Activated naive CD8-positive, alpha-beta T cell treated with anti-CD3 and anti-CD28 coated beads for 36 hours (primary cell): ENCODE results near the gene SCAND1. TPM values are rescaled to one million over a fixed set of nuclear protein-coding genes. Genes with fewer than 3 reads are reported as not detected.

Experiments
- DNase-seq: peaks from one replicate; pipeline ENCODE4 v3.0.0; 2021
- H3K27ac Mint-ChIP-seq: one replicate; pipeline ENCODE4 v1.8.0; 2022; ENCODE audit warnings: mild to moderate bottlenecking, moderate library complexity, mixed read lengths
- H3K27me3 Mint-ChIP-seq: one replicate; pipeline ENCODE4 v1.8.0; 2022; ENCODE audit warnings: mild to moderate bottlenecking, mixed read lengths
- H3K36me3 Mint-ChIP-seq: one replicate; pipeline ENCODE4 v1.8.0; 2021; ENCODE audit warnings: mild to moderate bottlenecking, mixed read lengths
- H3K4me1 Mint-ChIP-seq: one replicate; pipeline ENCODE4 v1.8.0; 2021; ENCODE audit warnings: mixed read lengths
- H3K4me3 Mint-ChIP-seq: one replicate; pipeline ENCODE4 v1.8.0; 2022; ENCODE audit warnings: mild to moderate bottlenecking, moderate library complexity, mixed read lengths
- H3K9me3 Mint-ChIP-seq: one replicate; pipeline ENCODE4 v1.8.0; 2022; ENCODE audit warnings: mixed read lengths
- total RNA-seq, 2 experiments: library from RNA; stranded (reverse); gene quantifications; one replicate each; pipeline ENCODE4 v1.2.3, GENCODE V29; 2021

SCAND1 gene
- total RNA-seq, 2 experiments from 2014 or later, result 47.4 to 47.8 TPM

GRCh38 chr20:35942243-35942642 is 12.1 kb downstream of the SCAND1 start:
- H3K27ac Mint-ChIP-seq, result peak overlapping the region; percentile 43
- DNase-seq, result no peak
- no peaks in the 10 kb centered on the region for H3K4me1 Mint-ChIP-seq
- no peaks in the 10 kb centered on the region for H3K27me3 Mint-ChIP-seq
- H3K36me3 Mint-ChIP-seq, result peaks cover 14% of the 10 kb centered on the region
- no peak overlapping the region for H3K4me3 Mint-ChIP-seq
- no peaks in the 10 kb centered on the region for H3K9me3 Mint-ChIP-seq

GRCh38 chr20:35941620-35942019 is 12.7 kb downstream of the SCAND1 start:
- no peaks in the 10 kb centered on the region for H3K27me3 Mint-ChIP-seq
- H3K27ac Mint-ChIP-seq, result no peak overlapping the region
- peaks cover 14% of the 10 kb centered on the region for H3K36me3 Mint-ChIP-seq
- no peaks in the 10 kb centered on the region for H3K4me1 Mint-ChIP-seq
- no peak for DNase-seq
- H3K4me3 Mint-ChIP-seq, result no peak overlapping the region
- H3K9me3 Mint-ChIP-seq, result no peaks in the 10 kb centered on the region

DNA sequence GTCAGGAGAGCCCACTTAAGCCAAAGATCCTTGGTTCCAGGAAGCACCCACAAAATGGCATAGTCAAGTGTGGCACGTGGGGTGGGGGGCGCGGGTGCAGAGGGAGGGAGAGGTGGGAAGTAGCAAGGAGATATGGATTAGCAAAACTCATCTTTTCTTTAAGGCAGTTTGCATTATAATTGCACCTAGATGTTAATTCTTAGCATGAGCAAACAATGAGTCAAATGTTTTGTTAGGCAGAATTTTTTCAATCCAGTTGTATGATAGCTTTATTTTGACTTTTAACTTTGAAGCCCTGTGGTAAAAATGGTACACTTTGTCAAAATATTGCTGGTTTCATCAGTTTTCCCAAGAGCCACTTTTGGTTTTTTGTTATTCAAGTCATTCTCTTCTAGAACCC is 15.0 kb downstream of the SCAND1 start:
- Mint-ChIP-seq H3K4me1 (peaks cover 8% of the 10 kb centered on the region), H3K27ac (no peak overlapping the region), H3K9me3 (no peaks in the 10 kb centered on the region), H3K27me3 (no peaks in the 10 kb centered on the region), H3K4me3 (no peak overlapping the region), H3K36me3 (peaks cover 18% of the 10 kb centered on the region)
- DNase-seq, result no peak

DNA sequence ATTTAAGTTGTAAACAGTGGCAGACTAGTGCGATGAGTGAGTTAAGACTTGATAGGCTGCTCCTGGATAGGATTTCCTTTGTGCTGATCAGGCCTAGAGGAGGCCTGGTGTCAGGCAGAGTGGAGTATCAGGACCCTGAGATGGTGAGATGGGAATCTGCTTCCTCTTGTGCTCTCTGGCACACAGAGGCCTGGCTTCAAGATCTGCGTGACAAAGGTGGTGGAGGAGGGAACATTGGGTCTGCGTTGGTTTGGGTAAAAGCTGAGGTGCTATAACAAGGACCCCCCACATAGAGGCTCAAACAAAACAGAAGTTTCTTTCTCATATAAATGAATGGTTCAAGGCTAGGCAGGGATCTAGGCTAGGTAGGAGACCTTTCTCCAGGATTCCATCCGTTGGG is 20.3 kb downstream of the SCAND1 start:
- Mint-ChIP-seq H3K36me3 (peaks cover 19% of the 10 kb centered on the region), H3K4me3 (no peak overlapping the region), H3K27me3 (no peaks in the 10 kb centered on the region), H3K9me3 (no peaks in the 10 kb centered on the region), H3K4me1 (peaks cover 10% of the 10 kb centered on the region), H3K27ac (peak overlapping the region; percentile 49)
- no peak for DNase-seq

- no peaks in the 10 kb centered on the region for H3K9me3 Mint-ChIP-seq
- no peaks in the 10 kb centered on the region for H3K27me3 Mint-ChIP-seq
- no peak overlapping the region for H3K27ac Mint-ChIP-seq
- H3K36me3 Mint-ChIP-seq, result peaks cover 15% of the 10 kb centered on the region
- H3K4me3 Mint-ChIP-seq, result no peak overlapping the region
- no peak for DNase-seq
- H3K4me1 Mint-ChIP-seq, result peaks cover 2% of the 10 kb centered on the region
Measured at GRCh38 chr20:35929301-35929700, 25.0 kb downstream of the SCAND1 start.

DNA sequence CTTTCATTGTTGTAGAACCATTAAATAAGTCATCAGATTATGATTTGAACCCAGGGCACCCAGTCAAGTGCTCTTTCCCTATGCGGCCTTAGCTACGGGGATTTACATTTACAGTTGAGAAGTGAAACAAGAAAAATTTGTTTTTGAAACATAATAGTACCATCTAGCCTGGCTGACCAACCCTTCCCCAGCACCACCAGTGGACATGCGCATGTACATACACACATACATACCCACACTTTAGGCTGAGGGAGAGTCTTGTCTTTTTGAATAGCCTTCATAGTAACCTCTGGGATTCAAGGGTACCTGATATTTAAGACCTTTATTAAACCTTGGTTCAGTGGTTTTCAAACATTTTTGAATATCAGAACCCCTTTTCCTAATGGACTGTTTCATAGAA is 33.8 kb downstream of the SCAND1 start:
- no peaks in the 10 kb centered on the region for H3K9me3 Mint-ChIP-seq
- H3K4me3 Mint-ChIP-seq, result no peak overlapping the region
- no peak overlapping the region for H3K27ac Mint-ChIP-seq
- no peak for DNase-seq
- no peaks in the 10 kb centered on the region for H3K27me3 Mint-ChIP-seq
- peaks cover 5% of the 10 kb centered on the region for H3K36me3 Mint-ChIP-seq
- H3K4me1 Mint-ChIP-seq, result peaks cover 3% of the 10 kb centered on the region

DNA sequence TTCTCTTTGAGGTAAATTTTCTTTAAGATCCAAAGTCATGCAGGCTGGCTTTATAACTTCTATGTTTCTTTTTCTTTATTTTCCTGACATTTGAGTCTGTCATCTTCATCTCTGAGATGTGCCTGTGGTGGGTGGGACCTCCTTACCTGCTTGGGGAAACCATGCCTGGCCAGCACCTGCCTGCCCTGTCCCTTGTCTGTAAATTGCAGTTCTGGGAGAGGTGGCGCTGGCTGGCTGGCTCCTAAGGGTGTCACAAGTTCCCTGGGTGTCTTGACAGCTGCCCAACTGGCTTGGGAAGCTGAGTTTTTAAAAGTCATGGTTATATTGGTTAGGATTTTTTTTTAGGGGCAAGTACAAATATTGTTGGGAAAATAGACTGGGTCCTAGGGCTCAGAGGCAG is 36.3 kb downstream of the SCAND1 start:
- DNase-seq, result no peak
- Mint-ChIP-seq H3K4me3 (no peak overlapping the region), H3K9me3 (no peaks in the 10 kb centered on the region), H3K27me3 (no peaks in the 10 kb centered on the region), H3K4me1 (peaks cover 4% of the 10 kb centered on the region), H3K27ac (no peak overlapping the region), H3K36me3 (peaks cover 10% of the 10 kb centered on the region)

DNA sequence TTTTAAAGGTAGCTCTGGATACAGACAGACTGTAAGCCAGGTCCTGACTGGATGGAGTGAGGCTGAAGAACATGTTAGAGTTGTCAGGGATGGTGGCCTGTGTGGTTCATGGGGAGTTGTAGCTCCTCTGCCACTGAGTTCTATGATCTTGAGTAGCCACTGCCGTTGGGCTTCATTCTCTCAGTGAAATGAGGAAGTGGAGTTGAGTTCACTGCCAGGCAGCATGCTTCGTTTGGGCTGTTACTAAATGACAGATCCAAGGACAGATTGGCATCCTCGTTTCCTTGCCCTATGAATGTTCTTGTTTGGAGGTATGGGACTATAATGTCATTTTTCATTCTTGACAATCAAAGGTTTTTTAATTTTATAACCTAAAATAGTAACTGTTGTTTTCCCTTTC is 37.2 kb downstream of the SCAND1 start:
- DNase-seq, result no peak
- H3K36me3 Mint-ChIP-seq, result peaks cover 10% of the 10 kb centered on the region
- no peak overlapping the region for H3K4me3 Mint-ChIP-seq
- no peaks in the 10 kb centered on the region for H3K9me3 Mint-ChIP-seq
- H3K27ac Mint-ChIP-seq, result no peak overlapping the region
- no peaks in the 10 kb centered on the region for H3K27me3 Mint-ChIP-seq
- H3K4me1 Mint-ChIP-seq, result peaks cover 4% of the 10 kb centered on the region

DNA sequence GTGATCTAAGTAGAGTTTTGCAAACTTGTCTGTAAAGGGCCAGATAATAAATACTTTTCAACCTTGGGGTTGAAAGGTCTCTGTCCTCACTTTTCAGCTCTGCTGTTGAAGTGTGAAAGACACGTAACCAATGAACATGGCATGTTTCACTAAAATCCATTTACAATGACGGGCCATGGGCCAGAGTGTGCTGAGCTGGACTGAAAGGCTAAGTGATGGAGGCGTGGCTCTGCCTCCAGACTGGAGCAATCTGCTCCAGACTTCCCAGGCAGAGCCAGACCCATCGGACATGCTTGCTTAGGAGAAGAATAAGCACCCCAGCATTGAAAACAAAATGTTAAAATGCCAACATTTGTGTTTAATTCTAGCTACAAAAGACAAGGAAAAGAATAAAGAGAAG is 41.4 kb downstream of the SCAND1 start:
- Mint-ChIP-seq H3K36me3 (peaks cover 16% of the 10 kb centered on the region), H3K4me1 (peaks cover 24% of the 10 kb centered on the region), H3K27me3 (no peaks in the 10 kb centered on the region), H3K4me3 (no peak overlapping the region), H3K9me3 (no peaks in the 10 kb centered on the region), H3K27ac (no peak overlapping the region)
- DNase-seq, result no peak

GRCh38 chr20:35910254-35910653 is 44.0 kb downstream of the SCAND1 start:
- Mint-ChIP-seq H3K27me3 (no peaks in the 10 kb centered on the region), H3K9me3 (no peaks in the 10 kb centered on the region), H3K4me1 (peaks cover 29% of the 10 kb centered on the region), H3K36me3 (peaks cover 16% of the 10 kb centered on the region), H3K27ac (peak overlapping the region; percentile 50), H3K4me3 (no peak overlapping the region)
- no peak for DNase-seq

GRCh38 chr20:35909796-35910195 is 44.5 kb downstream of the SCAND1 start:
- H3K27me3 Mint-ChIP-seq, result no peaks in the 10 kb centered on the region
- peaks cover 29% of the 10 kb centered on the region for H3K4me1 Mint-ChIP-seq
- H3K9me3 Mint-ChIP-seq, result no peaks in the 10 kb centered on the region
- H3K27ac Mint-ChIP-seq, result no peak overlapping the region
- no peak for DNase-seq
- H3K4me3 Mint-ChIP-seq, result no peak overlapping the region
- peaks cover 21% of the 10 kb centered on the region for H3K36me3 Mint-ChIP-seq

- Mint-ChIP-seq H3K4me1 (peaks cover 29% of the 10 kb centered on the region), H3K4me3 (no peak overlapping the region), H3K9me3 (no peaks in the 10 kb centered on the region), H3K36me3 (peaks cover 21% of the 10 kb centered on the region), H3K27me3 (no peaks in the 10 kb centered on the region), H3K27ac (peak overlapping the region; percentile 25)
- no peak for DNase-seq
Measured at GRCh38 chr20:35909176-35909575, 45.1 kb downstream of the SCAND1 start.

GRCh38 chr20:35908007-35908406 is 46.3 kb downstream of the SCAND1 start:
- Mint-ChIP-seq H3K36me3 (peaks cover 23% of the 10 kb centered on the region), H3K27ac (no peak overlapping the region), H3K4me1 (peaks cover 27% of the 10 kb centered on the region), H3K9me3 (no peaks in the 10 kb centered on the region), H3K4me3 (no peak overlapping the region), H3K27me3 (no peaks in the 10 kb centered on the region)
- no peak for DNase-seq

DNA sequence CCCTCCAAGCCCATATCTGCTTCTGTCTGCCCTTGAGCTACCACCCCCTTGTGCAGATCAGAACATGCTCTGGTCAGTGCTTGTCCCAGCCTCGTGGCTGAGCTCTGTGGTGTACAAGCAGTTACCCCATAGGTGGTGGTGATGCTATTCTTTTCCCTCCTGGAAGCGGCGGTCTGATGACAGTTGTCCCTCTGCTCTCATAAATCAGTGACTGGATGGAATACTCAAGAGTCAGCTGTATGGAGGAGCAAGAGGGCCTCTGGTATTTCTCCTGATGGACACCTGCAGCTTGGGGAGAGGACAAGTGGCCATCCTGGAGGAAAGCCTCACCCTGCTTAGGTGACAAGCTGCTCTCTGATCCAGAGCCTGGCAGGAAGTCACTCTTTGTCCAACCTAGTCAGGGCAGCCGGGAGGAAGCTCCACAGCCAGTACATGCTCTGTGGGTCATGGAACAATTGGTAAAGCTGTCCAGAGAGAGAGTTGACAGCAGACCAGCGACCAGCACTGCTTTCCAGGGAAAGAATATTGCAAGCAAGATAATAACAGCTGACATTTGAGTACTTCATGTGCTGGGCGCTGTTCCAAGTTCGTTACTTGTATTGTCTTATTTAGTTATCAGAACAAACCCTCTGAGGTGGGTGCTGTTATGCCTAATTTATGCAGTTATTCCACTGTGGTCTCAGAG is 47.1 kb downstream of the SCAND1 start:
- Mint-ChIP-seq H3K9me3 (no peaks in the 10 kb centered on the region), H3K27ac (no peak overlapping the region), H3K4me1 (peaks cover 31% of the 10 kb centered on the region), H3K27me3 (no peaks in the 10 kb centered on the region), H3K36me3 (peaks cover 26% of the 10 kb centered on the region), H3K4me3 (no peak overlapping the region)
- DNase-seq, result no peak

GRCh38 chr20:35904982-35905663 is 49.2 kb downstream of the SCAND1 start:
- H3K36me3 Mint-ChIP-seq, result peaks cover 18% of the 10 kb centered on the region
- H3K27ac Mint-ChIP-seq, result no peak overlapping the region
- no peak for DNase-seq
- H3K4me1 Mint-ChIP-seq, result peaks cover 31% of the 10 kb centered on the region
- no peaks in the 10 kb centered on the region for H3K9me3 Mint-ChIP-seq
- no peak overlapping the region for H3K4me3 Mint-ChIP-seq
- H3K27me3 Mint-ChIP-seq, result no peaks in the 10 kb centered on the region

- H3K27me3 Mint-ChIP-seq, result no peaks in the 10 kb centered on the region
Measured at GRCh38 chr20:35903843-35904242, 50.5 kb downstream of the SCAND1 start.

More at GRCh38 chr20:35903843-35904242, 50.5 kb downstream of the SCAND1 start:
- Mint-ChIP-seq H3K4me1 (peaks cover 20% of the 10 kb centered on the region), H3K9me3 (no peaks in the 10 kb centered on the region), H3K27ac (no peak overlapping the region), H3K4me3 (no peak overlapping the region), H3K36me3 (peaks cover 18% of the 10 kb centered on the region)
- no peak for DNase-seq
